ENCODE results near the gene UBQLN4. TPM values are rescaled to one million over a fixed set of nuclear protein-coding genes. Genes with fewer than 3 reads are reported as not detected.
A peak's percentile ranks its signal among the peaks of the same experiment; 100 is the strongest.

Gene UBQLN4
- total and polyA plus RNA-seq, 2 of the 4 experiments (the other 2 are of a cell fraction), result 8.8 to 21.6 TPM

DNA sequence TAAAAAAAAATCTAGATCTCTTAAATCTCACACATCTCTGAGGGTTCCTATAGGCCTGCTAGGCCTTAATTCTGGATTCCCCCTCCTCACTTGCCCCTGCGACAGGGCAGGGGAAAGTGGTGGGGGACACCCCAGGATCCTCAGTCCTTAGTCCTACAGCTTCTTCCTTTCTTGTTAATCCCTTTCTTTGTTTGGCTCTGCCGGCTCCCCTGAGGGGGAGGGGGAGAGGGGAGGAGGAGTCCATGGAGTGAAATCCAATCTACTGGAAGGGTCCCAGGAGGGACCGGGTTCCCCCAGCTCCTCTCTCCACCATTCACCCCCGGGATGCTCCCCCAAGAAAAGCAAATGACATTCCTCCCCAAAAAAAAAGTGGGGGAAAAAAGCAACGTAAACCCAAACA lies 20.1 kb upstream of the UBQLN4 start:
- WGBS, 2 experiments (ENCODE audit: extremely low coverage in 2 of 2, insufficient read length in 1 of 2), result no CpG with 5 or more reads among the region's 5 CpGs
- peaks cover 24% of the 10 kb centered on the region for H3K4me1 ChIP-seq (ENCODE audit: control insufficient read depth, insufficient read depth, low read length)
- DNase-seq (no peak), ATAC-seq (ENCODE audit: low read depth) (no peak; the same call in 1 of the 2 replicates)
- ChIA-PET POLR2A (ENCODE audit: unreplicated experiment) (no interaction called here), CTCF (no interaction called here)
- peak overlapping the region; percentile 88; the same call in 1 of the 2 replicates for H3K18ac ChIP-seq (ENCODE audit: low read depth, low read length)
- H3K9ac ChIP-seq (ENCODE audit: low read depth, low read length), result peak overlapping the region; percentile 64; the same call in 1 of the 2 replicates
- H3K56ac ChIP-seq (ENCODE audit: extremely low read depth, insufficient read depth, low read length), result no peak overlapping the region
- H2AK5ac ChIP-seq (ENCODE audit: low read depth, low read length), result no peak overlapping the region
- H4K5ac ChIP-seq (ENCODE audit: low read depth, low read length), result peak overlapping the region; percentile 88; the same call in 1 of the 2 replicates
- H2BK5ac ChIP-seq (ENCODE audit: low read depth, low read length, poor library complexity, severe bottlenecking), result no peak overlapping the region
- TF ChIP-seq POLR2A (IDR thresholded peaks at IDR 0.05; ENCODE audit: low read depth, low read length) (no peak), MAFK (IDR thresholded peaks at IDR 0.05; ENCODE audit: low read depth, low read length) (no peak), MAZ (IDR thresholded peaks at IDR 0.05; ENCODE audit: borderline replicate concordance, low read depth, low read length) (no peak), BHLHE40 (IDR thresholded peaks at IDR 0.05; ENCODE audit: low read depth, low read length) (no peak), FOS (IDR thresholded peaks at IDR 0.05; ENCODE audit: low read depth, low read length) (no peak), CEBPB (IDR thresholded peaks at IDR 0.05; ENCODE audit: low read depth, low read length) (no peak), SMC3 (IDR thresholded peaks at IDR 0.05; ENCODE audit: low read depth, low read length) (no peak), MXI1 (IDR thresholded peaks at IDR 0.05; ENCODE audit: borderline replicate concordance, low read depth, low read length) (no peak), RFX5 (IDR thresholded peaks at IDR 0.05; ENCODE audit: low read depth, low read length) (no peak), RCOR1 (IDR thresholded peaks at IDR 0.05; ENCODE audit: insufficient replicate concordance, low read length) (no peak), NFE2L2 (IDR thresholded peaks at IDR 0.05; ENCODE audit: low read depth, low read length) (no peak), CHD1 (IDR thresholded peaks at IDR 0.05; ENCODE audit: low read depth, low read length) (no peak), RAD21 (IDR thresholded peaks at IDR 0.05; ENCODE audit: low read length) (no peak)
- TF ChIP-seq, protein P1, sequence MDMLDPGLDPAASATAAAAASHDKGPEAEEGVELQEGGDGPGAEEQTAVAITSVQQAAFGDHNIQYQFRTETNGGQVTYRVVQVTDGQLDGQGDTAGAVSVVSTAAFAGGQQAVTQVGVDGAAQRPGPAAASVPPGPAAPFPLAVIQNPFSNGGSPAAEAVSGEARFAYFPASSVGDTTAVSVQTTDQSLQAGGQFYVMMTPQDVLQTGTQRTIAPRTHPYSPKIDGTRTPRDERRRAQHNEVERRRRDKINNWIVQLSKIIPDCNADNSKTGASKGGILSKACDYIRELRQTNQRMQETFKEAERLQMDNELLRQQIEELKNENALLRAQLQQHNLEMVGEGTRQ (IDR thresholded peaks at IDR 0.05; ENCODE audit: low read depth, low read length), result no peak
- TF ChIP-seq, protein P2, sequence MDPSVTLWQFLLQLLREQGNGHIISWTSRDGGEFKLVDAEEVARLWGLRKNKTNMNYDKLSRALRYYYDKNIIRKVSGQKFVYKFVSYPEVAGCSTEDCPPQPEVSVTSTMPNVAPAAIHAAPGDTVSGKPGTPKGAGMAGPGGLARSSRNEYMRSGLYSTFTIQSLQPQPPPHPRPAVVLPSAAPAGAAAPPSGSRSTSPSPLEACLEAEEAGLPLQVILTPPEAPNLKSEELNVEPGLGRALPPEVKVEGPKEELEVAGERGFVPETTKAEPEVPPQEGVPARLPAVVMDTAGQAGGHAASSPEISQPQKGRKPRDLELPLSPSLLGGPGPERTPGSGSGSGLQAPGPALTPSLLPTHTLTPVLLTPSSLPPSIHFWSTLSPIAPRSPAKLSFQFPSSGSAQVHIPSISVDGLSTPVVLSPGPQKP (IDR thresholded peaks at IDR 0.05; ENCODE audit: borderline replicate concordance, low read depth, low read length), result no peak
- TF ChIP-seq, protein P3, sequence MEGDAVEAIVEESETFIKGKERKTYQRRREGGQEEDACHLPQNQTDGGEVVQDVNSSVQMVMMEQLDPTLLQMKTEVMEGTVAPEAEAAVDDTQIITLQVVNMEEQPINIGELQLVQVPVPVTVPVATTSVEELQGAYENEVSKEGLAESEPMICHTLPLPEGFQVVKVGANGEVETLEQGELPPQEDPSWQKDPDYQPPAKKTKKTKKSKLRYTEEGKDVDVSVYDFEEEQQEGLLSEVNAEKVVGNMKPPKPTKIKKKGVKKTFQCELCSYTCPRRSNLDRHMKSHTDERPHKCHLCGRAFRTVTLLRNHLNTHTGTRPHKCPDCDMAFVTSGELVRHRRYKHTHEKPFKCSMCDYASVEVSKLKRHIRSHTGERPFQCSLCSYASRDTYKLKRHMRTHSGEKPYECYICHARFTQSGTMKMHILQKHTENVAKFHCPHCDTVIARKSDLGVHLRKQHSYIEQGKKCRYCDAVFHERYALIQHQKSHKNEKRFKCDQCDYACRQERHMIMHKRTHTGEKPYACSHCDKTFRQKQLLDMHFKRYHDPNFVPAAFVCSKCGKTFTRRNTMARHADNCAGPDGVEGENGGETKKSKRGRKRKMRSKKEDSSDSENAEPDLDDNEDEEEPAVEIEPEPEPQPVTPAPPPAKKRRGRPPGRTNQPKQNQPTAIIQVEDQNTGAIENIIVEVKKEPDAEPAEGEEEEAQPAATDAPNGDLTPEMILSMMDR (conservative IDR thresholded peaks at IDR 0.05; ENCODE audit: low read depth, low read length), result no peak
- peaks cover 17% of the 10 kb centered on the region for H3K9me1 ChIP-seq (ENCODE audit: insufficient read depth, low read length)
- peak overlapping the region; percentile 84 for H2AK9ac ChIP-seq (replicated peaks; ENCODE audit: low read depth, low read length, poor library complexity)
- dilution Hi-C loops (cut with HindIII; ENCODE audit: low sequenced_read_pairs, unreplicated experiment), result no loop called here
- intact Hi-C loops (cut with micrococcal nuclease), result no loop called here
- peak overlapping the region; percentile 68; the same call in 1 of the 2 replicates for H4K91ac ChIP-seq (ENCODE audit: insufficient read depth, low read depth, low read length)
- peaks cover 35% of the 10 kb centered on the region for H3K36me3 ChIP-seq (ENCODE audit: control insufficient read depth, insufficient read depth, low read length)
- no peak overlapping the region for H3K4me3 ChIP-seq (ENCODE audit: insufficient read depth, low read depth, low read length)
- no peak overlapping the region for H2AFZ ChIP-seq (replicated peaks; ENCODE audit: low read length, poor library complexity)
- H3K23ac ChIP-seq (ENCODE audit: low read depth, low read length), result no peak overlapping the region
- peak overlapping the region; percentile 81 for H3K4me2 ChIP-seq (ENCODE audit: low read depth, low read length)
- no peak overlapping the region for H2BK120ac ChIP-seq (ENCODE audit: low read depth, low read length)
- H2BK15ac ChIP-seq (ENCODE audit: low read depth, low read length), result no peak overlapping the region
- H3K9me3 ChIP-seq (ENCODE audit: control insufficient read depth, insufficient read depth, low read length), result no peaks in the 10 kb centered on the region
- in situ Hi-C loops (cut with MboI; ENCODE audit: low sequenced_read_pairs), result no loop called here
- H4K20me1 ChIP-seq (ENCODE audit: insufficient read depth, low read length), result peaks cover 38% of the 10 kb centered on the region
- peaks cover 26 to 53% of the 10 kb centered on the region in 2 experiments; a peak in 3 of 4 replicates for H3K79me1 ChIP-seq (ENCODE audit: low read depth in 1 of 2, low read length in 2 of 2)
- peak overlapping the region; percentile 37; the same call in 1 of the 2 replicates for H3K4ac ChIP-seq (ENCODE audit: low read depth, low read length)
- H2BK20ac ChIP-seq (ENCODE audit: low read depth, low read length), result no peak overlapping the region
- no peaks in the 10 kb centered on the region for H3K27me3 ChIP-seq (ENCODE audit: control insufficient read depth, insufficient read depth, low read length)
- BruUV-seq (replicated peaks), result no TSS peak
- H4K8ac ChIP-seq (ENCODE audit: low read depth in 2 of 2, low read length in 2 of 2), result no peak overlapping the region
- H3K27ac ChIP-seq (ENCODE audit: insufficient read depth, low read length), result peak overlapping the region; percentile 65; the same call in 1 of the 2 replicates
- H3K14ac ChIP-seq (replicated peaks; ENCODE audit: low read depth, low read length), result no peak overlapping the region
